ENCODE data around the gene TRERF1. TPM values are rescaled to one million over a fixed set of nuclear protein-coding genes. Genes with fewer than 3 reads are reported as not detected.

Gene TRERF1
- total RNA-seq, 1 donor from 2014 or later, result 7.9 TPM

GRCh38 chr6:42367353-42368011 lies 84.2 kb downstream of the TRERF1 start:
- no peaks in the 10 kb centered on the region for H3K9me3 Mint-ChIP-seq (ENCODE audit: low read depth)
- no peak for TF ChIP-seq CTCF (IDR thresholded peaks at IDR 0.05; ENCODE audit: unreplicated experiment)
- H3K27ac Mint-ChIP-seq, result no peak overlapping the region
- H3K27me3 Mint-ChIP-seq, result no peaks in the 10 kb centered on the region
- no peak overlapping the region for H3K4me3 Mint-ChIP-seq (ENCODE audit: low read depth)
- H3K4me1 Mint-ChIP-seq (ENCODE audit: low read depth), result no peaks in the 10 kb centered on the region
- no peaks in the 10 kb centered on the region for H3K36me3 Mint-ChIP-seq (ENCODE audit: insufficient read depth)
- no peak for DNase-seq (ENCODE audit: low spot score, unreplicated experiment)

GRCh38 chr6:42366999-42367352 lies 84.8 kb downstream of the TRERF1 start:
- no peak for DNase-seq (ENCODE audit: low spot score, unreplicated experiment)
- H3K27ac Mint-ChIP-seq, result no peak overlapping the region
- peaks cover under 1% of the 10 kb centered on the region for H3K36me3 Mint-ChIP-seq (ENCODE audit: insufficient read depth)
- TF ChIP-seq CTCF (IDR thresholded peaks at IDR 0.05; ENCODE audit: unreplicated experiment), result no peak
- H3K27me3 Mint-ChIP-seq, result no peaks in the 10 kb centered on the region
- no peaks in the 10 kb centered on the region for H3K9me3 Mint-ChIP-seq (ENCODE audit: low read depth)
- no peaks in the 10 kb centered on the region for H3K4me1 Mint-ChIP-seq (ENCODE audit: low read depth)
- no peak overlapping the region for H3K4me3 Mint-ChIP-seq (ENCODE audit: low read depth)

GRCh38 chr6:42366011-42366705 lies 85.6 kb downstream of the TRERF1 start:
- Mint-ChIP-seq H3K4me3 (ENCODE audit: low read depth) (no peak overlapping the region), H3K9me3 (ENCODE audit: low read depth) (no peaks in the 10 kb centered on the region), H3K27me3 (no peaks in the 10 kb centered on the region), H3K36me3 (ENCODE audit: insufficient read depth) (peaks cover 3% of the 10 kb centered on the region), H3K27ac (no peak overlapping the region), H3K4me1 (ENCODE audit: low read depth) (no peaks in the 10 kb centered on the region)
- TF ChIP-seq CTCF (IDR thresholded peaks at IDR 0.05; ENCODE audit: unreplicated experiment), result no peak
- DNase-seq (ENCODE audit: low spot score, unreplicated experiment), result no peak

GRCh38 chr6:42365021-42365420 lies 86.7 kb downstream of the TRERF1 start:
- no peak for TF ChIP-seq CTCF (IDR thresholded peaks at IDR 0.05; ENCODE audit: unreplicated experiment)
- Mint-ChIP-seq H3K27me3 (no peaks in the 10 kb centered on the region), H3K36me3 (ENCODE audit: insufficient read depth) (peaks cover 3% of the 10 kb centered on the region), H3K27ac (no peak overlapping the region), H3K4me3 (ENCODE audit: low read depth) (no peak overlapping the region), H3K9me3 (ENCODE audit: low read depth) (no peaks in the 10 kb centered on the region), H3K4me1 (ENCODE audit: low read depth) (no peaks in the 10 kb centered on the region)
- DNase-seq (ENCODE audit: low spot score, unreplicated experiment), result no peak

GRCh38 chr6:42363926-42364849 lies 87.5 kb downstream of the TRERF1 start:
- Mint-ChIP-seq H3K4me3 (ENCODE audit: low read depth) (no peak overlapping the region), H3K27me3 (no peaks in the 10 kb centered on the region), H3K36me3 (ENCODE audit: insufficient read depth) (peaks cover 3% of the 10 kb centered on the region), H3K9me3 (ENCODE audit: low read depth) (no peaks in the 10 kb centered on the region), H3K27ac (no peak overlapping the region), H3K4me1 (ENCODE audit: low read depth) (no peaks in the 10 kb centered on the region)
- TF ChIP-seq CTCF (IDR thresholded peaks at IDR 0.05; ENCODE audit: unreplicated experiment), result no peak
- DNase-seq (ENCODE audit: low spot score, unreplicated experiment), result no peak
